Spleen (tissue), 7 donors: ENCODE measurements around the gene ADRB2.

Source experiments
- CTCF ChIP-seq, 11 experiments: fragments of 200-600 bp in 7 of 11; fragments of 450-650 bp in 4 of 11; sonication (generic) in 4 of 11; IDR thresholded peaks in 8 of 11; conservative IDR thresholded peaks in 3 of 11; 1 replicate in 7 of 11; 2 replicates in 4 of 11; pipeline versions ENCODE4 v1.4.0 to v1.8.0; 2016 to 2021; ENCODE audit warnings: antibody characterized with exemption in 11 of 11, inconsistent platforms in 4 of 11, mild to moderate bottlenecking in 1 of 11
- POLR2AphosphoS5 ChIP-seq, 3 donors: sonication (generic); formaldehyde crosslinking; IDR thresholded peaks; one replicate each; pipeline ENCODE4 v1.5.1; 2017; ENCODE audit warnings: antibody characterized with exemption in 3 of 3
- donor health status: DM: no; HTN: no; CAD: no; lungs with moderate emphysema.
- donor health status: DM: no; HTN: no; CAD: no.
- donor health status: DM: no; HTN: no; CAD: no.

- no peak for TF ChIP-seq CTCF (IDR thresholded peaks at IDR 0.05 in 8 of 11, conservative IDR thresholded peaks at IDR 0.05 in 3 of 11)
- TF ChIP-seq POLR2AphosphoS5 (IDR thresholded peaks at IDR 0.05), result no peak
Measured at GRCh38 chr5:148830211-148830610, 3.8 kb downstream of the ADRB2 start.
